OCI-LY1 (cell line): ENCODE results near the gene SSBP3.
"Not testable (repeated sequence)": the region's sequence is repeated elsewhere in the genome, so short reads cannot be mapped to it uniquely, and the experiment has no call there.

Source experiments
- H2AFZ ChIP-seq: fragments of 200-600 bp; sonication (generic), shearing (Covaris generic); 2 replicates; pipeline ENCODE4 v1.6.0; 2014; ENCODE audit warnings: antibody characterized with exemption, mild to moderate bottlenecking, low read length
- H3F3A ChIP-seq: fragments of 200-600 bp; sonication (generic), shearing (Covaris generic); 2 replicates; pipeline ENCODE4 v1.6.0; 2014; ENCODE audit warnings: mild to moderate bottlenecking, antibody characterized with exemption, low read length, moderate library complexity; ENCODE audit not compliant: insufficient read depth
- H3K27ac ChIP-seq: fragments of 200-600 bp; sonication (generic); 2 replicates; pipeline ENCODE4 v1.5.1; 2014; ENCODE audit warnings: low read length, mixed run types, mild to moderate bottlenecking, low read depth; ENCODE audit not compliant: poor library complexity, severe bottlenecking
- H3K27me3 ChIP-seq: fragments of 200-600 bp; sonication (generic); 2 replicates; pipeline ENCODE4 v1.6.0; 2014; ENCODE audit warnings: antibody characterized with exemption, mild to moderate bottlenecking, low read length, moderate library complexity; ENCODE audit not compliant: insufficient read depth
- H3K36me3 ChIP-seq: fragments of 200-600 bp; sonication (generic); 2 replicates; pipeline ENCODE4 v1.6.1; 2014; ENCODE audit warnings: mild to moderate bottlenecking, antibody characterized with exemption, low read length, moderate library complexity, mixed read lengths; ENCODE audit not compliant: insufficient read depth
- H3K4me1 ChIP-seq: fragments of 200-600 bp; sonication (generic); 2 replicates; pipeline ENCODE4 v1.5.1; 2014; ENCODE audit warnings: mild to moderate bottlenecking, low read length, moderate library complexity; ENCODE audit not compliant: insufficient read depth, severe bottlenecking
- H3K4me2 ChIP-seq: fragments of 200-600 bp; sonication (generic), shearing (Covaris generic); 2 replicates; pipeline ENCODE4 v1.6.1; 2014; ENCODE audit warnings: low read length
- H3K4me3 ChIP-seq: fragments of 200-600 bp; sonication (generic); 2 replicates; pipeline ENCODE4 v1.5.1; 2014; ENCODE audit warnings: low read length, low read depth, mild to moderate bottlenecking, mixed read lengths; ENCODE audit not compliant: poor library complexity, severe bottlenecking
- H3K79me2 ChIP-seq: fragments of 200-600 bp; shearing (Covaris generic); 2 replicates; pipeline ENCODE4 v1.6.1; 2016; ENCODE audit warnings: mixed run types, low read length, mixed read lengths; ENCODE audit not compliant: insufficient read depth
- H3K9ac ChIP-seq: fragments of 200-600 bp; sonication (generic), shearing (Covaris generic); 2 replicates; pipeline ENCODE4 v1.6.1; 2014; ENCODE audit warnings: mild to moderate bottlenecking, low read length, mixed read lengths
- H3K9me2 ChIP-seq: fragments of 200-600 bp; sonication (generic), shearing (Covaris generic); 2 replicates; pipeline ENCODE4 v1.6.1; 2014; ENCODE audit warnings: low read depth, mild to moderate bottlenecking, low read length, mixed read lengths
- H3K9me3 ChIP-seq: fragments of 200-600 bp; shearing (Covaris generic); 2 replicates; pipeline ENCODE4 v1.6.1; 2014; ENCODE audit warnings: low read length, mixed read lengths
- H4K20me1 ChIP-seq: fragments of 200-600 bp; sonication (generic), shearing (Covaris generic); 2 replicates; pipeline ENCODE4 v1.6.0; 2016; ENCODE audit warnings: mild to moderate bottlenecking, low read length; ENCODE audit not compliant: insufficient read depth
- EZH2 ChIP-seq: fragments of 200-600 bp; sonication (generic), shearing (Covaris generic); IDR thresholded peaks from 2 replicates; pipeline ENCODE4 v1.8.0; 2017; ENCODE audit warnings: borderline replicate concordance, mixed run types, mild to moderate bottlenecking, antibody characterized with exemption, low read length, moderate library complexity, mixed read lengths
- TF ChIP-seq, protein P1 (sequence below): fragments of 200-600 bp; sonication (generic), shearing (Covaris generic); IDR thresholded peaks from 2 replicates; pipeline ENCODE4 v1.5.1; 2017; ENCODE audit warnings: mild to moderate bottlenecking, antibody characterized with exemption, low read length, moderate library complexity, mixed read lengths

SSBP3 gene

DNA sequence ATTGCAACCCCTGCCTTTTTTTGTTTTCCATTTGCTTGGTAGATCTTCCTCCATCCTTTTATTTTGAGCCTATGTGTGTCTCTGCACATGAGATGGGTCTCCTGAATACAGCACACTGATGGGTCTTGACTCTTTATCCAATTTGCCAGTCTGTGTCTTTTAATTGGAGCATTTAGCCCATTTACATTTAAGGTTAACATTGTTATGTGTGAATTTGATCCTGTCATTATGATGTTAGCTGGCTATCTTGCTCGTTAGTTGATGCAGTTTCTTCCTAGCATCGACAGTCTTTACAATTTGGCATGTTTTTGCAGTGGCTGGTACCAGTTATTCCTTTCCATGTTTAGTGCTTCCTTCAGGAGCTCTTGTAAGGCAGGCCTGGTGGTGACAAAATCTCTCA lies 40.9 kb upstream of the SSBP3 start:
- not testable (repeated sequence) for H3K36me3 ChIP-seq

DNA sequence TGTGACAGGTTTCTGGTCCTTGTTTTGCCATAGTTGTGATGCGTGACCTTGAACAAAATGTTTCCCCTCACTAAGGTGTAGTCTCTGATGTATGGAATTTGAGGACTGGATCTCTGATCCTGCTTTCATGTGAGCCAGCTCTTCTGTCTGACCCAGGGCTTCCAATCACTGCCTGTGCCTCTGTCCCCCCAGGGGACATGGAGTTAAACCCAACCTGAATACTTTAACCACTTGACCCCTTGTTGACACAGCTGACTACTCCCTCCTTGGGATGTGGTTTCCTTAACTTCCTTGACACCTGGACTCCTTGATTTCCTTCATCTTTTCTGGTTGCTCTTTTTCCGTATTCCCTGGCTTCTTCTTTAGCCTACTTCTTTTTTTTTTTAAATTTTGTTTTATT lies 36.0 kb upstream of the SSBP3 start:
- H3K9me3 ChIP-seq: no peaks in the 10 kb centered on the region
- H3K79me2 ChIP-seq: no peaks in the 10 kb centered on the region
- H2AFZ ChIP-seq: no peak overlapping the region
- H3K27ac ChIP-seq: no peak overlapping the region
- H3K27me3 ChIP-seq: no peaks in the 10 kb centered on the region
- no peak overlapping the region for H3K9ac ChIP-seq
- no peaks in the 10 kb centered on the region for H3K9me2 ChIP-seq
- no peaks in the 10 kb centered on the region for H4K20me1 ChIP-seq
- no peak for TF ChIP-seq EZH2
- TF ChIP-seq, protein P1, sequence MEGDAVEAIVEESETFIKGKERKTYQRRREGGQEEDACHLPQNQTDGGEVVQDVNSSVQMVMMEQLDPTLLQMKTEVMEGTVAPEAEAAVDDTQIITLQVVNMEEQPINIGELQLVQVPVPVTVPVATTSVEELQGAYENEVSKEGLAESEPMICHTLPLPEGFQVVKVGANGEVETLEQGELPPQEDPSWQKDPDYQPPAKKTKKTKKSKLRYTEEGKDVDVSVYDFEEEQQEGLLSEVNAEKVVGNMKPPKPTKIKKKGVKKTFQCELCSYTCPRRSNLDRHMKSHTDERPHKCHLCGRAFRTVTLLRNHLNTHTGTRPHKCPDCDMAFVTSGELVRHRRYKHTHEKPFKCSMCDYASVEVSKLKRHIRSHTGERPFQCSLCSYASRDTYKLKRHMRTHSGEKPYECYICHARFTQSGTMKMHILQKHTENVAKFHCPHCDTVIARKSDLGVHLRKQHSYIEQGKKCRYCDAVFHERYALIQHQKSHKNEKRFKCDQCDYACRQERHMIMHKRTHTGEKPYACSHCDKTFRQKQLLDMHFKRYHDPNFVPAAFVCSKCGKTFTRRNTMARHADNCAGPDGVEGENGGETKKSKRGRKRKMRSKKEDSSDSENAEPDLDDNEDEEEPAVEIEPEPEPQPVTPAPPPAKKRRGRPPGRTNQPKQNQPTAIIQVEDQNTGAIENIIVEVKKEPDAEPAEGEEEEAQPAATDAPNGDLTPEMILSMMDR: no peak
- H3K4me2 ChIP-seq: no peak overlapping the region
- no peaks in the 10 kb centered on the region; the same call in 1 of the 2 replicates for H3K36me3 ChIP-seq
- no peak overlapping the region for H3K4me3 ChIP-seq
- no peaks in the 10 kb centered on the region for H3K4me1 ChIP-seq
- no peaks in the 10 kb centered on the region for H3F3A ChIP-seq

More for the DNA sequence above, 40.9 kb upstream of the SSBP3 start:
- H3K4me2 ChIP-seq, H3K27ac ChIP-seq, H3K9me3 ChIP-seq, H3K9ac ChIP-seq, H2AFZ ChIP-seq, H3K4me1 ChIP-seq, H3K79me2 ChIP-seq, H3K27me3 ChIP-seq, H3K9me2 ChIP-seq, H3K4me3 ChIP-seq, H4K20me1 ChIP-seq, H3F3A ChIP-seq: not testable (repeated sequence)

DNA sequence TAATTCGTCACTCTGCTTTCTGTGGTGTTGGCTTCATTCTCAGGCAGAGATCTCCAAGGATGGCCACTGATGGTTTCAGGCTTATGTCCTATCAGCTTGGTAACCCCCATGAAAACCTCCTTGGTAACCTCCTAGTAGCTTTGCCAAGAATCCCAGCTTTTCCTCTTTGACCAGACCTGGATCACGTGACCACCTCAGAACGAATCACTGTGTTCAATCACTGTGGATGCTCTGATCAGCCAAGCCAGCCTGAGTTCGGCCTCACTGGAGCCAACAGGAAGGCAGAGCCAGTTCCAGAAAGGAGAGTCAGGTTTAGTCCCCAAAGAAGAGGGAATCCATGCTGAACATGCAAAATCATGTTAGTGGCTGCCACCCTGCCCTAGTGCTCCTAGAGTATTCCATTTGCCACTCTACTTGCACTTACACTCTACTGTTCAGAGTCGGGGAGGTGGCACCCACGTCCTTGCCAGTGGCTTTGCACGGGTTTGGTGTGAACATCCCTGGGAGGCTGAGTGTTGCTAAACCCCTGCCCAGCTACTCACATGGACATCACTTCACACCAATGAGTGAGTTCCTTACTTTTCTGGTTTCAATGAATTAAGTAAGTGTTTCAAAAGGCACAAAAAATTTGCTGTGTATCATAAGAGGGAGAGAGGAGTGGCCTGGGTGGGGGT lies 33.5 kb upstream of the SSBP3 start:
- no peak overlapping the region for H3K27ac ChIP-seq
- no peak overlapping the region for H2AFZ ChIP-seq
- H4K20me1 ChIP-seq: no peaks in the 10 kb centered on the region

More for the DNA sequence above, 33.5 kb upstream of the SSBP3 start:
- no peaks in the 10 kb centered on the region for H3K79me2 ChIP-seq
- H3K36me3 ChIP-seq: no peaks in the 10 kb centered on the region; the same call in 1 of the 2 replicates
- H3K4me1 ChIP-seq: no peaks in the 10 kb centered on the region
- H3K4me3 ChIP-seq: no peak overlapping the region
- no peak overlapping the region for H3K4me2 ChIP-seq
- no peak for TF ChIP-seq EZH2
- TF ChIP-seq, protein P1: no peak
- no peaks in the 10 kb centered on the region for H3K27me3 ChIP-seq
- no peaks in the 10 kb centered on the region for H3K9me2 ChIP-seq
- H3F3A ChIP-seq: no peaks in the 10 kb centered on the region
- H3K9ac ChIP-seq: no peak overlapping the region
- no peaks in the 10 kb centered on the region for H3K9me3 ChIP-seq
